HCEC 1CT (cell line): ENCODE data around the gene F11.
A peak's percentile ranks its signal among the peaks of the same experiment; 100 is the strongest.
"Not testable (repeated sequence)": the region's sequence is repeated elsewhere in the genome, so short reads cannot be mapped to it uniquely, and the experiment has no call there.

ENCODE experiments used
- DNase-seq: peaks from one replicate; pipeline ENCODE4 v3.0.0-alpha.2; 2017

F11 gene

GRCh38 chr4:186265683-186266652 lies at the start of gene F11:
F11 (plus strand) TSS chr4:186266189; CDS start chr4:186267137, 948 bp downstream.
- DNase-seq, result no peak

- no peak for DNase-seq
These were observed 49.4 kb upstream of the F11 start for GRCh38 chr4:186216465-186217024.

DNA sequence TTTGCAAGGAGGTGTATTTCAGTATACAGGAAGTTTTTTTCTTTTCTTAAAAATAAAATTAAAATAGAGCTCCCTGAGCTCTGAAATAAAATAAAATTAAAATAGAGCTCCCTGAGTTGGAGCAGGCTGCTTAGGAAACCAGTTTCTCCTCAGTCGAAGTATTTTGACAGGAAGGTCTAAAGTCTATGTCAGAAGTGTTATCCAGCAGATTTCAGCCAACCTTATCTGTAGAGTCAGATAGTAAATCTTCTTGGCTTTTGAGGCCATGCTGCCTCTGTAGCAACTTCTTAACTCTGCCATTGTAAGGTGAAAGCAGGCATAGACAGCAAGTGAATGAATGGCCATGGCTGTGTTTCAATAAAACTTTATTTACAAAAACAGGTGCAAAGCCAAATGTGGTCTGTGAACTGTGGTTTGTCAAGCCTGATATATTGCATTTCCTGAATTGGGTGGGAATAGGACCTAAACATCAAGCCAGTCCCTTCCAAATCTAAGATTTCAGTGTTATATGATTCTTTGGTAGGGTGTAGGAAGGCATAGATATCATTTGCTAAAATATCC lies 48.2 kb upstream of the F11 start:
- DNase-seq, result no peak

DNA sequence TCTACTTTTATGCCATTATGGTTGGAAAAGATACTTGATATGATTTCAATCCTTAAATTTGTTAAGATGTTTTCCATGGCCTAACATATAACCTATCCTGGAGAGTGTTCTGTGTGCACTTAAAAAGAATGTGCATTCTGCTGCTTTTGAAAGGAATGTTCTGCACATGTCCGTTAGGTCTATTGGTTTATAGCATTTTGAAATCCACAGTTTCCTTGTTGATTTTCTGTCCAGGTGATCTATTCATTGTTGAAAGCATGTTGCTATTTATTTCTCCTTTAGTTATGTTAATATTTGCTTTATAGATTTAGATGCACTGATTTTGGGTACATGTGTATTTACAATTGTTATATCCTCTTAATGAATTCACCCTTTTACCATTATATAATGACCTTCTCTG lies 44.4 kb upstream of the F11 start:
- no peak for DNase-seq

- DNase-seq, result no peak
These were observed 40.1 kb upstream of the F11 start for GRCh38 chr4:186225848-186226247.

DNA sequence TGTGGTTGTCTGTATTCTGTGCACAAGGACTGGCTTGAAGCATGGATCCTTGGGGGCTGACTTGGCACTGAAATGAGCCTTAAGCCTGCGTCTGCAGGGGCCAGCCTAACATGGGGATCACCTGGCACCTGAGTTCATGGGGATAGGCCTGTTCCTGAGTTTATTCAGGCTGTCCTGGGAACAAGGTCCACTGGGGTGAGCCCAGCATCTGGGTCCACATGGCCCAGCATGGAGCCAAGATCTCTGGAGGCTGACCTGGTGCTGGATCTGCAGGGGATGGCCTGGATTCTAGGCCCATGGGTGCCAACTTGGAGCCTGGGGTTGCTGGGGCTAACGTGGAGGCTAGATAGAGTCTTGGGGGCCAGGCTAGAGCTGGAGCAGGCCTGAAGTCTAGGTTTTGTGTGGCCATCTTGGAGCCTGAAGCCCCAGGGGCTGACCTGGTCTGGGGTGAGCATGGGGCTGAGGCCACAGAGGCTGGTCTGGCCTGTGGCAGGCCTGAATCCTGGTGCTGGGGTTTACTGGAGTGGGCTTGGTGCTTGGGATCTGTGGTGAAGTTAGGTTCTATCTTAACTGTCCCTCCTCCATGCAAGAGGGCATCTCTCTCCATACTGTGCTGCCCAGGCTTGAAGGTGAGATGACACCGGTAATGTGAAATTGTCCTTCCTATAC lies 39.3 kb upstream of the F11 start:
- no peak for DNase-seq

DNA sequence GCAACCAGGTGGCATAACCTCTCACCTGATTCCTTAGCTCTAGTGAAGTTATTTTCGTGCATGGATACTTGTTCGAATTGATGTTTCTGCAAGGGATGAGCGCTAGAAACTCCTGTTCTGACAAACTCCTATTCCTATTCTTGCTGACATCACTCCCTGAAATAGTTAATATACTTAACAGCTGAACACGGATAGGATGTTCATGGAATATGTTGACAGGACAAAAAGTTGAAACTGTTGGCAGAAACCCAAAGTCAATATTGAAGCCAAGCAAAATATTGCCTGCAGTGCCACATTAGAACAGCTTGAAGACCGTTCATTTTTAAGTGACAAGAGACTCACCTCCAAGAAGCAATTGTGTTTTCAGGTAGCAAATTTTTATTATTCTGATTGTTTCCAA lies 38.8 kb upstream of the F11 start, which contains the start of gene KLKB1:
Gene KLKB1 (plus strand): TSS at position 287 of the 400 bp plus-strand sequence. CDS start 689 bp downstream, outside the sequence.
- DNase-seq, result no peak

DNA sequence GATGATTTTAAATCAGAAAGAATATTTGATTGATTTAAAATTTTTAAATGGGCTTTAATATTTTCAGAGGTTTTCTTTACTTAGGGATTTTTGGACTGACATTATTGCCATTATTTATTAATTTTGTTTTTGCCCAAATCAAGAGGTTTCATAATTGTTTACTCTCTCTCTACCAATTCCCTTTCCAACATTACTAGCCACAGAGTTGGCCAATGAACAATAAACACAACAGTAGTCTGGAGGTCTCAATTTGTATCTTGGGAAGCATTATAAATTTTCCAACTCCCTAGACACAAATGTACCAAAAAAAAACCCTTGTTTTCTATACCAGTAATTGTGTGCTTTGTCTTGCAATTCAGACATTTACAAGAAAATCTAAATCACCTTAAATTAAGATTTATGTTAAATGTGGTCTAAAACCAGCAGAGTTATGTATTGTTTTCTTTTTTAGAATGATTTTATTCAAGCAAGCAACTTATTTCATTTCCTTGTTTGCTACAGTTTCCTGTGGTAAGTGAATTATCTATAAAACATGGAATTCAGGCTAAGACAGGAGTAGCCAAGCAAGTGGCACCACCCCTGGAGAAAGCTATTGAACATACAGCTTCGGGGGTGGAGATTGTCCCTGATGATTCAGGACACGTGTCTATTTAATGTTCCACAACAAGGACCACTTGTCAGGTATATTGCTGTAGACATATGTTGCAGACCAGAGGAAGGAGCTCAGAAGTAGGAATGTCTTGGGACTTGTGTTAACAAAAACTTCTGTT lies 38.1 kb upstream of the F11 start:
- no peak for DNase-seq

DNA sequence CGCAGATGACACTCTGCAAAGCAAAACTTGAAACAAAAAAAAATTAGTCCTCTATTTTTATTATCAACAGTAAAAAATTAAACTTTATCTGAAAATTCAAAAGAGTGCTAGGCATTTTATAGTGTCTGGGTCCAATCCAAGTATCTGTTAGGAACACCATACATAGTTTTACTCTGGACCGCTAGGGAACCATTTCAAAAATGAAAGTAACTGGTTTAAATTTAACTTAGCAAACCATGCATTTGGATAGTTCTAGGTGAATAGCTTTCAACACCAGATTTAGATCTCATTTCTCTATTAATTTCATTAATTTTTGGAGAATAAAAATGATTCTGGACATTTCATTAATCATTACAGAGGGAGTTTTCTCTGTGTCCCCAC lies 37.5 kb upstream of the F11 start:
- DNase-seq, result no peak

GRCh38 chr4:186234367-186234766 lies 31.6 kb upstream of the F11 start:
- no peak for DNase-seq

DNA sequence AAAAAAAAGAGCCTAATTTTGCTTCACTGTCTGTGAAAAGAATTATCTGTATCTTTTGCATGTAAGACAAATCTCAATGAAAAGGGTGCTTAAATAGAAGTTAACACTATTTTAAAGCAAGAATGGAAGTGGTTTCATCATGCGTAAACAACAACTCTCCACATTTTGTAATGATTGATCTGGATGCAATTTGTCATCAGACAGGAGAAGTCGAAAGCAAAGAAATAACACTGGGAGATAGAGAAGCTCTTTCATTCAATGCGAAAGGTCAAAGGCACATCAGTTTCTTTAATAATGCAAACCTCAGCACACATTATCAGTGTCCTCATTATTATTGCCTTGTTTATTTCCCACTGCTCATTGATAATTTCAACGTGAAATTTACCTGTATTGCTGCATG lies 29.9 kb upstream of the F11 start:
- DNase-seq, result no peak

GRCh38 chr4:186240452-186240847 lies 25.5 kb upstream of the F11 start:
- no peak for DNase-seq

DNA sequence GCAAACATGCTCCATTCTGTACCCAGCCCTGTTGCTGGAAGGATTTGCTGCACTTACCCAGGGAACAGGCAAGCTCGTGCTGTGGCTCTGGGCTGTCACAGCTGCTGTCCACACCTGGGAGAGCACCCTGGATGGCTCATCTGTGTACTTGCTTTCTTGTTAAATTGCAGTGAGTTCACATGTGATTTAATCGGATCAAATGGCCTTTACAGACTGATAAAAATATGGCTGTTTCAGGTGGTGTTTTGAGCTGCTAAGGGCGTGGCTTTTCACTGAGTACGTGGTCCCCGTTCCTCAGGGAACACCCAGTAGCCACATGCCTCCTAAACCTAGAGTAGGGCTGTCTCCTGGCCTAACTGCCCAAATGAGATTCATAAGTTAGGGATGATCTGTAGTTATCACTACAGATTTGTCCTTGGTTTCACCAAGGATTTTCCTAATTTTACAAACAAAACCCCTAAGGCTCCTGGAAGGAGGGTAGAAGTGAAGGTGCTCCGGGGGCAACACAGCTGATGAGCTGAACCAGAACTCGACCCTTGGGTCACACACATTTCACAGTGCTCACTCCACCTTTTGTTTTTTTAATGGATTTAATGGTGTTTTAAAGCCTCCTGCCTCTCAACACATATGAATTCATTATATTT lies 25.0 kb upstream of the F11 start:
- no peak for DNase-seq

DNA sequence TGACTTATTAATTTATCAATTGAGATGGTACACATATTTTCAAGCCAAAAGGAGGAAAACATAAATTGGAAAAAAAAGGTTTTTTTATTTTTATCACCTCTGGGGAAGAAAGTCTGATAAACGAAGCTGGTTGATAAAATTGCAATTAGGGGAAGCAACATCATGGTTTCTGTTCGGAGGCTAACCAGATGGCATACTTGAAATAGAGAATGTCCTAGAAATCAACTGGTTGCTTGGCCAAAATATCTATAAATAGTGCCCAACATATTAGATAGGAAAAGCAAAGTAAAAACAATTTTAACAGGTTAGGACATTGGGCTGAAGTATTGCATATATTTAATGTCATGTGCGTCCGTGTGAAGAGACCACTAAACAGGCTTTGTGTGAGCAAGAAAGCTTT lies 24.4 kb upstream of the F11 start:
- DNase-seq, result no peak

DNA sequence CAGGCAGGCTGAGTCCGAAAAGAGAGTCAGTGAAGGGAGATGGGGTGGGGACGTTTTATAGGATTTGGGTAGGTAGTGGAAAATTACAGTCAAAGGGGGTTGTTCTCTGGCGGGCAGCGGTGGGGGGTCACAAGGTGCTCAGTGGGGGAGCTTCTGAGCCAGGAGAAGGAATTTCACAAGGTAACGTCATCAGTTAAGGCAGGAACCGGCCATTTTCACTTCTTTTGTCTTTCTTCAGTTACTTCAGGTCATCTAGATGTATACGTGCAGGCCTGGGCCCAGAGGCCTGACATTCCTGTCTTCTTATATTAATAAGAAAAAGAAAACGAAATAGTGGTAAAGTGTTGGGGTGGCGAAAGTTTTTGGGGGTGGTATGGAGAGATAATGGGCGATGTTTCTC lies 24.0 kb upstream of the F11 start:
- not testable (repeated sequence) for DNase-seq

DNA sequence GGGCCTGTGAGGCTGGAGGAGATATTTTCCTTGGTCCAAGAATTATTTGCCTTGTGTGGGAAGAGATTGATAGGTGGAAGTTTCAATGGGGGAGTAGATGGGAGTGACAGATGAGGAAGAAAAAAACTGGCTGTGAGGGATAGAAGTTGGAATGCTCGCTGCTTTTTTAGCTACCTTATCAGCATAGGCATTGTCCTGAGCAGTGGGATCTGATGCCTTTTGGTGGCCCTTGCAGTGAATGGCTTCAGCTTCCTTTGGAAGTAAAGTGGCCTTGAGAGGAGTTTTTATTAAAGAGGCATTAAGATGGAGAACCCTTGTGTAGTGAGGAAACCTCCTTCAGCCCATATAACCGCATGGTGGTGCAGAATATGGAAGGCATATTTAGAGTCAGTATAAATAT lies 22.7 kb upstream of the F11 start:
- no peak for DNase-seq

DNA sequence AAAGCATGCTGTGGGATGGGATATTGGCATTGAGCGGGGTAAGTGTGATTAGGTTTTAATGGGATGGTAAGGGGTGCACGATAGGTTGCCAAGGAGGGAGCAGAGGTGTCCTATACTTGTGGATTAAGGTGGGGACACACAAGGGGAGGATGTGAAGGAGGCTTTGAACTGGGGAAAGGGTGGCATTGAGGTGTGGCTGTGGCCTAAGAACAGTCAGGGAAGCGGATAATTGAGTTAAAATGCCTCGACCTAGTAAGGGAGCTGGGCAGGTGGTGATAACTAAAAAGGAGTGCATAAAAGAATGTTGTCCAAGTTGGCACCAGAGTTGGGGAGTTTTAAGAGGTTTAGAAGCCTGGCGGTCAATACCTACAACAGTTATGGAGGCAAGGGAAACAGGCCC lies 21.2 kb upstream of the F11 start:
- DNase-seq, result no peak

- not testable (repeated sequence) for DNase-seq
These were observed 18.8 kb upstream of the F11 start for GRCh38 chr4:186247062-186247752.

DNA sequence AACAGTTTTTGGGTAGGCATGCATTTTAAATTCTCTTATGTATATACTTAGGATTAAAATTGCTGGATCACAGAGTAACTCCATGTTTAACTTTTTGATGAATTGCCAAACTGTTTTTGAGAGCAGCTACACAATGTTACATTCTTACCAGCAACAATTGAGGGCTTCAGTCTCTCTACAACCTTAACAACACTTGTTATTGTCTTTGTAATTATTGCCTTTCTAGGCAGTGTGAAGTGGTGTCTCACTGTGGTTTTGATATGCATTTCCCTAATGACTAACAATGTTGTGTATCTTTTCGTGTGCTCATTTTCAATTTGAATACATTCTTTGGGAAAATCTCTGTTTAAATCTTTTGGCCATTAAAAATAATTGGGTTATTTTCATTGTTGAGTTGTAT lies 17.3 kb upstream of the F11 start:
- DNase-seq, result no peak

GRCh38 chr4:186249785-186250754 lies 15.9 kb upstream of the F11 start:
- DNase-seq, result peak; percentile 9
